Mesothelial cell of epicardium (in vitro differentiated cells): ENCODE results near the gene MATN1. TPM values are rescaled to one million over a fixed set of nuclear protein-coding genes. Genes with fewer than 3 reads are reported as not detected.
A peak's percentile ranks its signal among the peaks of the same experiment; 100 is the strongest.

Experiments used
- DNase-seq, 2 experiments: peaks; one replicate each; pipeline ENCODE4 v3.0.0; 2021; ENCODE audit warnings: low spot score in 2 of 2; ENCODE audit not compliant: unreplicated experiment in 2 of 2
- H3K27ac Mint-ChIP-seq: 2 replicates; pipeline ENCODE4 v1.8.0; 2021; ENCODE audit warnings: mixed read lengths
- H3K27me3 Mint-ChIP-seq: 2 replicates; pipeline ENCODE4 v1.8.0; 2021; ENCODE audit warnings: low read depth, mixed read lengths
- H3K36me3 Mint-ChIP-seq: 2 replicates; pipeline ENCODE4 v1.8.0; 2021; ENCODE audit warnings: mixed read lengths
- H3K4me1 Mint-ChIP-seq: 2 replicates; pipeline ENCODE4 v1.8.0; 2021; ENCODE audit warnings: mixed read lengths
- H3K4me3 Mint-ChIP-seq: 2 replicates; pipeline ENCODE4 v1.8.0; 2021; ENCODE audit warnings: mild to moderate bottlenecking, moderate library complexity, mixed read lengths
- H3K9me3 Mint-ChIP-seq: 2 replicates; pipeline ENCODE4 v1.8.0; 2021; ENCODE audit warnings: mixed read lengths
- total RNA-seq: library from RNA; stranded (reverse); gene quantifications from 3 replicates; pipeline ENCODE4 v1.2.1, GENCODE V29; 2021
- TF ChIP-seq, protein P1 (sequence below): fragments of 200-600 bp; sonication (generic); IDR thresholded peaks from one replicate; pipeline ENCODE4 v1.5.0; 2021; ENCODE audit warnings: antibody characterized with exemption; ENCODE audit not compliant: unreplicated experiment

Gene MATN1
- total RNA-seq, 1 donor from 2014 or later, result 5.6 TPM

DNA sequence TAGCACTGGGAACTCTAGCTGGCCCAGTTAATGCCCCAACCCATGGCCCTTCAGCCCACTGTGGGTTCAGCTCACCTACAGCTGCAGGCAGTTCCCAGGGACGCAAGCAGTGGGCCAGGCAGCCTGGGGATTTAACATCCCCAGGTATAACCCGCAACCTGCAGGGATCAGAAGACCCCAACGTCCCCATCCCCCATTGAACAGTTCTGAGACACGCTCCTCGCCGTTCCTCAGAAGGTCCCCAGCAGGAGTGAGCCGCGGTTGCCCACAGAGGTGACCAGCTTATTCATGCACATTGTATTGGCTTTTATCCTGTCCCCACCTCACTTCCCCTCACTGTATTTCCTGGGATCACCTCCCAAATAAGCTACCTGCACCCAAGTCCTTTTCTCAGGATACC lies 5.0 kb upstream of the MATN1 start:
- Mint-ChIP-seq H3K4me3 (no peak overlapping the region), H3K4me1 (peaks cover 13% of the 10 kb centered on the region), H3K27me3 (no peaks in the 10 kb centered on the region), H3K9me3 (no peaks in the 10 kb centered on the region), H3K27ac (no peak overlapping the region), H3K36me3 (no peaks in the 10 kb centered on the region)
- TF ChIP-seq, protein P1, sequence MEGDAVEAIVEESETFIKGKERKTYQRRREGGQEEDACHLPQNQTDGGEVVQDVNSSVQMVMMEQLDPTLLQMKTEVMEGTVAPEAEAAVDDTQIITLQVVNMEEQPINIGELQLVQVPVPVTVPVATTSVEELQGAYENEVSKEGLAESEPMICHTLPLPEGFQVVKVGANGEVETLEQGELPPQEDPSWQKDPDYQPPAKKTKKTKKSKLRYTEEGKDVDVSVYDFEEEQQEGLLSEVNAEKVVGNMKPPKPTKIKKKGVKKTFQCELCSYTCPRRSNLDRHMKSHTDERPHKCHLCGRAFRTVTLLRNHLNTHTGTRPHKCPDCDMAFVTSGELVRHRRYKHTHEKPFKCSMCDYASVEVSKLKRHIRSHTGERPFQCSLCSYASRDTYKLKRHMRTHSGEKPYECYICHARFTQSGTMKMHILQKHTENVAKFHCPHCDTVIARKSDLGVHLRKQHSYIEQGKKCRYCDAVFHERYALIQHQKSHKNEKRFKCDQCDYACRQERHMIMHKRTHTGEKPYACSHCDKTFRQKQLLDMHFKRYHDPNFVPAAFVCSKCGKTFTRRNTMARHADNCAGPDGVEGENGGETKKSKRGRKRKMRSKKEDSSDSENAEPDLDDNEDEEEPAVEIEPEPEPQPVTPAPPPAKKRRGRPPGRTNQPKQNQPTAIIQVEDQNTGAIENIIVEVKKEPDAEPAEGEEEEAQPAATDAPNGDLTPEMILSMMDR, result no peak
- no peak for DNase-seq

DNA sequence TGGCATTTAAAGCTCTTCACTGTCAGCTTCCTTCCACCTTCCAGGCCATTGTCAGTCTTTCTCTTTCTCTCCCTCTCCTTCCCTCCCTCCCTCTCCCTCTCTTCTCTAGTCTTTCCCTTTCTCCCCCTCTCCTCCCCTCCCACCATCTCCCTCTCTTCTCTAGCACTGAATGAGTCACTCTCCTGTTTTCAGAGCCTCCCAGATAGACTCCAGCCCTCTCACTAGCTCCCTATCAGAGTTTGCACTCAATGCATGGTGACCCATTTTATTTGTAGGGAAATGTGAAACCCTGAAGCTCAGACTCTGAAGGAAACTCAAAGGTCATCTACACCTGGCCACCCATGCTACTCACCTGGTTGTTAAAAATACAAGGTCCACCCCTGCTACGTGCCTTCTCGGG lies 4.4 kb upstream of the MATN1 start:
- no peaks in the 10 kb centered on the region for H3K9me3 Mint-ChIP-seq
- H3K27me3 Mint-ChIP-seq, result no peaks in the 10 kb centered on the region
- peaks cover 13% of the 10 kb centered on the region for H3K4me1 Mint-ChIP-seq
- peak overlapping the region; percentile 34 for H3K27ac Mint-ChIP-seq
- TF ChIP-seq, protein P1, result no peak
- H3K36me3 Mint-ChIP-seq, result no peaks in the 10 kb centered on the region
- no peak overlapping the region for H3K4me3 Mint-ChIP-seq
- no peak for DNase-seq

DNA sequence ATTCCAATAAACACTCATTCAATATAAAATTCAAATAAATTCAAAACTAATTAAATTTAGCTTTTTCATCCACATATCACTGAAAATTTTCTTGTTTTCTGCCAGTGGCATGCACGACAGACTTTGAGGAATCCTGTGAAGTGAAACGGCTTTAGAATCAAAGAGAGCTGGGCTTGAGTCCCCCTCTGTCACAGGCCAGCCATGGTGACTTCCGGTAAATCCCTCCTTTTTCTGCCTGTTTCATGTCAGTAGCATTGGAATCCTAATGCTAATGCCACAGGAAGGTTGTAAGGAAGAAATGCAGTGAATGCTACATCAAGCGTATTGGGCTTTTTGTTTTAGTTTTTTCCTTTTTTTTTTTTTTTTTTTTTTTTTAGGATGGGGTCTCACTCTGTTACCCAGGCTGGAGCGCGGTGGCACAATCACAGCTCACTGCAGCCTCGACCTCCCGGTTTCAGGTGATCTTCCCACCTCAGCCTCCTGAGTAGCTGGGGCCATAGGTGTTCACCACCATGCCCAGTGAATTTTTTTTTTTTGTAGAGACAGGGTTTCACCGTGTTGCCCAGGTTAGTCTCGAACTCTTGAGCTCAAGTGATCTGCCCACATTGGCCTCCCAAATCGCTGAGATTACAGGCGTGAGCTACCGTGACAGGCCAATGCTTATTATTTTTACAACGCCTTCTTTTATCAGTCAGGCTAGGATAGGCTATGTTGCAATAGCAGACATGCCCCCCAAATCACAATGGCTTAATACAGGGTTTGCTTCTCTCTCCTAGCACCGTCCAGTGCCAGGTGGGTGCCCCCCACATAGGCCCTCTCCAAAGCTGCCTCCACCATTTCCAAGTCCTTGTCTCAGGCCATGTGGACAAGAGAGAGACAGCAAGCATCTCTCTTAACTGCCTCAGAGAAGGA lies 3.6 kb upstream of the MATN1 start:
- H3K27ac Mint-ChIP-seq, result peak overlapping the region; percentile 16
- peaks cover 13% of the 10 kb centered on the region for H3K4me1 Mint-ChIP-seq
- H3K27me3 Mint-ChIP-seq, result no peaks in the 10 kb centered on the region
- H3K9me3 Mint-ChIP-seq, result no peaks in the 10 kb centered on the region
- DNase-seq, result no peak
- TF ChIP-seq, protein P1, result no peak
- no peaks in the 10 kb centered on the region for H3K36me3 Mint-ChIP-seq
- no peak overlapping the region for H3K4me3 Mint-ChIP-seq

DNA sequence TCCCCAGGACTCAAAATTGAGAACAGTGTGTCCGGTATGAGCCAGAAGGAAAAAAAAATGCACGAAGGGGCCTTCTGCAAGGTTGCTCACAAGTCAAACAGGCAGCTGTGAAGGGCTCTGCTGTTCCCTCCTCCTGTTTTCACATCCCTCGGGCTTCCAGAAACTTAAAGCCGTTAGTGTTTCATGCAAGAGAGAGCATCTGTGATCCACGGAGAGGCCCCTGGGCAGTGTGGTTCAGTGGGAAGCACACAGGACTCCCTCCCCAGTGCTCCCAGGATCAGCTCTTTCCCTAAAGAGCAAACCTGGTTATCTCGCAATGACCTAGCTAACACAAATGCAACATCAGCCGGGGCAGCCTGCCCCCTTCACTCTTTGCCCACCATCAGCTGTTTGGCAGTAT lies 2.9 kb upstream of the MATN1 start:
- TF ChIP-seq, protein P1, result no peak
- H3K36me3 Mint-ChIP-seq, result no peaks in the 10 kb centered on the region

DNA sequence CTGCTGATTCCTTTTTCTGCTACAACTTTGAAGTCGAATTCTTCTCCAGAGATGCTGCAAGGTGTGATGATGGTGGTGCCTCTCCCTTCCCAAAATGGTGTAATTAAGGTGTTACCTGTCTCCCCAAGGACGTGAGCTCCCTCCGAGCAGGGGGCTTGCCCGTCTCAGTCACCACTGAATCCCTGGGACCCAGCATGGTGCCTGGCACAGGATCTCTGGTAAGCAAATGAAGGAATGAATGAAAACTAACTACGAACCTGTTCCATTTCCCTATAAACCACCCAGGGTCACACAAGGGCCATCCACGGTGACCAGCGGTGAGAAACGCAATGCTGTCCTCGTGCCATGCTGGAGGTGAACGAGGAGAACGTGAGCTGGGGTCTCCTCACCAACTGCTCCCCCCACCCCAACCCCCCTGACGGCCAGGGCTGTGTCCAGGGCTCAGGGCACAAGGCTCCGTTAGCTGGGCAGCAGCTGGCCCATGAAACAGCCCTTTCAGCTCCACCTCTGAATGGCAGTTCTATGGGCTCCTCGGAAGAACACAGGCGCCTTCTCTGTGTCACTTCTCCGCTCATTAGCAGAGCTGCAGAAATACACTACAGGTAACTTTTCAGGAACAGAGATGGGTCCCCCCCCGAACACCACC lies 2.2 kb upstream of the MATN1 start:
- no peak for DNase-seq
- H3K27ac Mint-ChIP-seq, result no peak overlapping the region
- no peak overlapping the region for H3K4me3 Mint-ChIP-seq
- no peaks in the 10 kb centered on the region for H3K9me3 Mint-ChIP-seq
- no peaks in the 10 kb centered on the region for H3K27me3 Mint-ChIP-seq
- TF ChIP-seq, protein P1, result no peak
- peaks cover 13% of the 10 kb centered on the region for H3K4me1 Mint-ChIP-seq
- H3K36me3 Mint-ChIP-seq, result no peaks in the 10 kb centered on the region

More for the DNA sequence above, 2.9 kb upstream of the MATN1 start:
- DNase-seq, result no peak
- Mint-ChIP-seq H3K4me3 (no peak overlapping the region), H3K27me3 (no peaks in the 10 kb centered on the region), H3K4me1 (peaks cover 13% of the 10 kb centered on the region), H3K9me3 (no peaks in the 10 kb centered on the region), H3K27ac (no peak overlapping the region)
